ENCODE measurements around the gene F8.
"Not testable (repeated sequence)": the region's sequence is repeated elsewhere in the genome, so short reads cannot be mapped to it uniquely, and the experiment has no call there.

F8 gene

GRCh38 chrX:154890990-154891639, 131.4 kb downstream of the F8 start:
- no peak for ATAC-seq
- no peaks in the 10 kb centered on the region for H3K4me1 Mint-ChIP-seq
- no peak overlapping the region for H3K27ac Mint-ChIP-seq
- H3K9me3 Mint-ChIP-seq, result no peaks in the 10 kb centered on the region
- no peak overlapping the region for H3K4me3 Mint-ChIP-seq
- H3K27me3 Mint-ChIP-seq, result no peaks in the 10 kb centered on the region
- peaks cover 6% of the 10 kb centered on the region for H3K36me3 Mint-ChIP-seq

DNA sequence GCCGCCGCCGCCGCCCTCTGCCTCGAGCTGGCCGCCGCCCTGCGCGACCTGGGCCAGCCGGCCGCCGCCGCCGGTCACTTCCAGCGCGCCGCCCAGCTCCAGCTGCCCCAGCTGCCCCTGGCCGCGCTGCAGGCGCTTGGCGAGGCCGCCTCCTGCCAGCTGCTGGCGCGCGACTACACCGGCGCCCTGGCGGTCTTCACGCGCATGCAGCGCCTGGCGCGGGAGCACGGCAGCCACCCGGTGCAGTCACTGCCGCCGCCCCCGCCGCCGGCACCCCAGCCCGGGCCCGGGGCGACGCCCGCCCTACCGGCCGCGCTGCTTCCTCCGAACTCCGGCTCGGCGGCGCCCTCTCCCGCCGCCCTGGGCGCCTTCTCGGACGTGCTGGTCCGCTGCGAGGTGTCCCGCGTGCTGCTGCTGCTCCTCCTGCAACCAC, 135.7 kb downstream of the F8 start:
- H3K9me3 Mint-ChIP-seq, H3K27ac Mint-ChIP-seq, H3K4me1 Mint-ChIP-seq, H3K36me3 Mint-ChIP-seq, H3K4me3 Mint-ChIP-seq, H3K27me3 Mint-ChIP-seq: not testable (repeated sequence)
- peak; percentile 72 for ATAC-seq

DNA sequence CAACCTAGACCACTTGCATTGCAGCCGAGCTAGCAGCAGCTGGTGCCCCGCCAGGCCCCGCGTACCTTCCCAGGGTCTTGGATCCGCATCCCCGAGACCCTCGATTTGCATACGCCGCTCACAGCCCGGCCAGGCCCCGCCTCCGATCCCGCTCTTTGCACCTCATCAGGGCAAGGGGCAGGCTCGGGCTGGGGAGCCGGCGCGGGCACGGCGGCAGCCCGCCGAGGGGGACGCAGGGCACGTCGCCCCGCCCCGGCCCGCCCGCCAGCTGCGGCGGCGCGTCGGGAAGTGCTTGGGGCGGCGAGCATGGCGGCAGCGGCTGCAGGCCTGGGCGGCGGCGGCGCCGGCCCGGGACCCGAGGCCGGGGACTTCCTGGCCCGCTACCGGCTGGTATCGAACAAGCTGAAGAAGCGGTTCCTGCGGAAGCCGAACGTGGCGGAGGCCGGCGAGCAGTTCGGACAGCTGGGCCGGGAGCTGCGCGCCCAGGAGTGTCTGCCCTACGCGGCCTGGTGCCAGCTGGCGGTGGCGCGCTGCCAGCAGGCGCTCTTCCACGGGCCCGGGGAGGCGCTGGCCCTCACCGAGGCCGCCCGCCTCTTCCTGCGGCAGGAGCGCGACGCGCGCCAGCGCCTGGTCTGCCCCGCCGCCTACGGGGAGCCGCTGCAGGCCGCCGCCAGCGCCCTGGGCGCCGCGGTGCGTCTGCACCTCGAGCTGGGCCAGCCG, 136.3 kb downstream of the F8 start, which contains the start of gene F8A1:
Gene F8A1 (plus strand): TSS at position 287 of the 720 bp plus-strand sequence. CDS start 20 bp downstream, at position 307.
- not testable (repeated sequence) for H3K9me3 Mint-ChIP-seq, H3K4me1 Mint-ChIP-seq, H3K4me3 Mint-ChIP-seq, H3K36me3 Mint-ChIP-seq, H3K27ac Mint-ChIP-seq, H3K27me3 Mint-ChIP-seq
- ATAC-seq, result peak; percentile 92

- H3K27me3 Mint-ChIP-seq, H3K36me3 Mint-ChIP-seq, H3K4me3 Mint-ChIP-seq, H3K4me1 Mint-ChIP-seq, H3K9me3 Mint-ChIP-seq, H3K27ac Mint-ChIP-seq: not testable (repeated sequence)
- ATAC-seq, result peak; percentile 14
Measured at GRCh38 chrX:154885549-154885948, 137.0 kb downstream of the F8 start.

DNA sequence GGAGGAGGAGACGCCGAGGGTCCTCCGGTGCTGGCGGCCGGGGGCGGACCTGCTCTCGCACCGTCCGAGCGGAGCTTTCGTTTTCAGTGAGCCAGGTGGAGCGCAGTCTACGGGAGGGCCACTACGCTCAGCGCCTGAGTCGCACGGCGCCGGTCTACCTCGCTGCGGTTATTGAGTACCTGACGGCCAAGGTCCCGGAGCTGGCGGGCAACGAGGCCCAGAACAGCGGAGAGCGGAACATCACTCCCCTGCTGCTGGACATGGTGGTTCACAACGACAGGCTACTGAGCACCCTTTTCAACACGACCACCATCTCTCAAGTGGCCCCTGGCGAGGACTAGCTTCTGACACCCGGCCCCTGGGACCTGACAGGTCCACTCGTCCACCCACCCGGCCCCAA, 137.5 kb downstream of the F8 start:
- not testable (repeated sequence) for H3K4me1 Mint-ChIP-seq, H3K9me3 Mint-ChIP-seq

DNA sequence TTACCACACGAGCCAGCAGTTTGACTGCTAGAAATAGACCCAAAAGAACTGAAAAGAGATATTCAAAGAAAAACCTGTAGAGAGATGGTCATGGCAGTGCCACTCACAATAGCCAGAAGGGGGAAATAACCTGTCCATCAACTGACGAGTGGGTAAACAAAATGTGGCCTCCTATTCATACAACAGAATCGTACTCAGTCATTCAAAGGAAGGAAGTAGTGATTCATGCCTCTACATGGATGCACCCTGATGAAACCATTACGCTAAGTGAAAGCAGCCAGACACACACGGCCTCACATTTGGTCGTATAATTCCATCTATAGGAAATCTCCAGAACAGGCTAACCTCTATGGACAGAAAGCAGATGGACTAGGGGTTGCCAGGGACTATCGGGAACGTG, 138.5 kb downstream of the F8 start:
- not testable (repeated sequence) for H3K4me1 Mint-ChIP-seq, H3K27ac Mint-ChIP-seq, H3K36me3 Mint-ChIP-seq, H3K27me3 Mint-ChIP-seq, H3K4me3 Mint-ChIP-seq, H3K9me3 Mint-ChIP-seq, ATAC-seq

More for the DNA sequence above, 137.5 kb downstream of the F8 start:
- not testable (repeated sequence) for H3K27me3 Mint-ChIP-seq, H3K4me3 Mint-ChIP-seq, H3K27ac Mint-ChIP-seq, ATAC-seq, H3K36me3 Mint-ChIP-seq

GRCh38 chrX:154873329-154873728, 149.2 kb downstream of the F8 start:
- H3K4me3 Mint-ChIP-seq, result no peak overlapping the region
- H3K36me3 Mint-ChIP-seq, result peaks cover 4% of the 10 kb centered on the region
- no peak for ATAC-seq

GRCh38 chrX:154868522-154868921, 154.0 kb downstream of the F8 start:
- H3K4me1 Mint-ChIP-seq, ATAC-seq, H3K27me3 Mint-ChIP-seq, H3K27ac Mint-ChIP-seq, H3K9me3 Mint-ChIP-seq, H3K4me3 Mint-ChIP-seq: not testable (repeated sequence)
- peaks cover 12% of the 10 kb centered on the region for H3K36me3 Mint-ChIP-seq

More at GRCh38 chrX:154873329-154873728, 149.2 kb downstream of the F8 start:
- H3K27me3 Mint-ChIP-seq, result no peaks in the 10 kb centered on the region
- no peaks in the 10 kb centered on the region for H3K4me1 Mint-ChIP-seq
- H3K9me3 Mint-ChIP-seq, result peaks cover under 1% of the 10 kb centered on the region
- H3K27ac Mint-ChIP-seq, result no peak overlapping the region

GRCh38 chrX:154855256-154855655, 167.3 kb downstream of the F8 start:
- Mint-ChIP-seq H3K36me3 (peaks cover 18% of the 10 kb centered on the region), H3K4me1 (no peaks in the 10 kb centered on the region), H3K4me3 (no peak overlapping the region), H3K27ac (no peak overlapping the region), H3K27me3 (no peaks in the 10 kb centered on the region), H3K9me3 (no peaks in the 10 kb centered on the region)
- no peak for ATAC-seq

DNA sequence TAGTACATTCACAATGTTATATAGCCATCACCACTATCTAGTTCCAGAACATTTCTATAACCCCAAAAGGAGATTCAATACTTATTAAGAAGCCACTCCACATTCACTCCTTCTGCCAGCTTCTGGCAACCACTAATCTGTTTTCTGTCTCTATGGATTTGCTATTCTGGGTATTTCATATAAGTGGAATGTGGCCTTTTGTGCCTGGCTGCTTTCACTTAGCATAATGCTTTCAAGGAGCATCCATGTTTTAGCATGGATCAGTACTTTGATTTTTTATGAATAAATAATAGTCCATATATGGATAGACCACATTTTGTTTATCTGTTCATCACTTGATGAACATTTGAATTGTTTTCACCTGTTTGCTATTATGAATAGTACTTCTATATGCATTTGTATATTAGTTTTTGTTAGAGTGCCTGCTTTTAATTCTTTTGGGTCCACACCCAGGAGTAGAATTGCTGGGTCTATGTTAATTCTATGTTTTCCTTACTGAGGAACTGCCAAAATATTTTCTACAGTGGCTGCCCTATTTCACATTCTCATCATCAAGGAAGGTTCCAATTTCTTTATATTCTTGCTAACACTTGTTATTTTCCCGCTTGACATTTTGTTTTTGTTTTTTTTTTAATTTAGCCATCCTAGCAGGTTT, 171.4 kb downstream of the F8 start:
- Mint-ChIP-seq H3K36me3 (peaks cover 12% of the 10 kb centered on the region), H3K4me3 (no peak overlapping the region), H3K27me3 (no peaks in the 10 kb centered on the region), H3K27ac (no peak overlapping the region), H3K4me1 (no peaks in the 10 kb centered on the region), H3K9me3 (peaks cover 3% of the 10 kb centered on the region)
- no peak for ATAC-seq

DNA sequence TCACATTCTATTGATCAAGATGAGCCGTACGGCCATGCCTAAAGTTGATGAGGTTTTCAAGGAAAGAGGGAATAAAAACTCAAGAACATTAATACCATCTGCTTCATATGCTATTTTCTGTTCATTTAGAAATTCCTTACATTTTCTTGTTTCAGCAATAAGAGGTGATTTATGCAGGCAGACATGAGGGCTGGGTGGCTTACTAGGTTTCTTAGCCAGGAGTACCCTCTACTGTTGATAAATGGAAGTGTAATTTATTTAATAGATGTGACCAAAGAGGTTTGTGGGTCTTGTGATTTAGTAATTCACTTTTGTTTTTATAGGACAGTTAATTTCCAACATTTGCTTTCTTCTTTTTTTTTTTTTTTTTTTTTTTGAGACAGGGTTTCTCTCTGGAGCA, 181.7 kb downstream of the F8 start:
- Mint-ChIP-seq H3K4me3 (no peak overlapping the region), H3K9me3 (no peaks in the 10 kb centered on the region), H3K4me1 (no peaks in the 10 kb centered on the region)

GRCh38 chrX:154836163-154836562, 186.4 kb downstream of the F8 start:
- Mint-ChIP-seq H3K36me3 (no peaks in the 10 kb centered on the region), H3K4me3 (no peak overlapping the region), H3K9me3 (no peaks in the 10 kb centered on the region), H3K27me3 (no peaks in the 10 kb centered on the region), H3K4me1 (no peaks in the 10 kb centered on the region), H3K27ac (no peak overlapping the region)
- no peak for ATAC-seq

More for the DNA sequence above, 181.7 kb downstream of the F8 start:
- no peaks in the 10 kb centered on the region for H3K27me3 Mint-ChIP-seq
- no peaks in the 10 kb centered on the region for H3K36me3 Mint-ChIP-seq
- H3K27ac Mint-ChIP-seq, result no peak overlapping the region
- no peak for ATAC-seq

DNA sequence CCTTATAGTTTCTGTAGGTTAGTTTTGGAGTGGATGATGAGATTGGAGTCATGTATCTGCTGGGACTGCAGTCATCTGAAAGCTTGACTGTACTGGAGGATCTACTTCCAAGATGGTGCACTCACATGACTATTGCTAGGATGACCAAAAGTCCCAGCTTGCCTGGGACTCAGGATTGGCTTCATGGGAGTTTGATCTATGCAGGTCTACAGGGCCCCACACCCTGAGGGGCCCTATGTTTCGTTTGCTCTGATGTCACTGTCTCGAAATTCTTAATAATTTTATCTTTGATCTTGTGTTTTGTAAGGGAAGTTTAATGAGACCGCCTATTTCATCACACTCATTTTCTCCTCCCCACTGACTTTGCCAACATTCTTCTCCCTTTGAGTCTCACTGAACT, 188.0 kb downstream of the F8 start, which contains the start of gene SMIM9:
Gene SMIM9 (minus strand): TSS at position 101 of the 400 bp plus-strand sequence. CDS start 3,806 bp downstream, outside the sequence.
- Mint-ChIP-seq H3K4me1 (peaks cover 6% of the 10 kb centered on the region), H3K27ac (no peak within 1 kb of the TSS), H3K27me3 (no peaks in the 10 kb centered on the region), H3K9me3 (no peaks in the 10 kb centered on the region), H3K36me3 (no peaks in the 10 kb centered on the region), H3K4me3 (no peak within 1 kb of the TSS)
- ATAC-seq, result no peak

DNA sequence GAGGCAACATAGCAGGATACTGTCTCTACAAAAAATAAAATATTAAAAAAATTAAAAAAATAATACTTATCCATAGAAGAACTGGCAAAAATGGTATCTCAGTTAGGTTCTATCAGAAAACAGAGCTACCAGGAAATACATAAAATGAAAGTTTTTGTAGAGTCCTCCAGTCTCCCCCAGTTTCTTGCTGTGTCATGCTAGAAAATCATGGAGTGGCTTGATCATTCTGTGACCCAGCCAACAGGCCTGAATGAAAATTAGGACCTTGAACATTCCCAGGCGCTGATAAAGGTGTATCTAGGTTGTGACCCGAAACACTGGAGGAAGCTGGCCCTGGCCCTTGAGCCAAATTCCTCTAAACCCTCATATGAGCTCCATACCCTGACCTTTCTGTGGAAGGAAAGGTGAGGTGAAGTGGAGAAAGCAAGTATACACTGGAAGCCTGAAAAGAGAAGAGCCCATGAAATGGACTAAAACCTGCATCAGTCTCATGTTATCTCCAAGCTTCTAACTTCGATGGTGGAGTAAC, 188.7 kb downstream of the F8 start:
- no peak overlapping the region for H3K4me3 Mint-ChIP-seq
- no peak overlapping the region for H3K27ac Mint-ChIP-seq
- no peaks in the 10 kb centered on the region for H3K27me3 Mint-ChIP-seq
- no peak for ATAC-seq
- no peaks in the 10 kb centered on the region for H3K9me3 Mint-ChIP-seq
- no peaks in the 10 kb centered on the region for H3K36me3 Mint-ChIP-seq
- H3K4me1 Mint-ChIP-seq, result peaks cover 14% of the 10 kb centered on the region

- Mint-ChIP-seq H3K4me1 (peaks cover 30% of the 10 kb centered on the region), H3K9me3 (no peaks in the 10 kb centered on the region), H3K4me3 (no peak overlapping the region), H3K36me3 (no peaks in the 10 kb centered on the region), H3K27me3 (no peaks in the 10 kb centered on the region), H3K27ac (peak overlapping the region; percentile 78)
- ATAC-seq, result no peak
Measured at GRCh38 chrX:154829926-154830442, 192.5 kb downstream of the F8 start.

All from stimulated activated memory B cell treated with anti-CD40 and anti-IgM and Interleukin-4, amounts not matched to agents 10 μg/mL and 1 μg/mL and 100 μg/mL, for 72 hours (primary cell).